Right lobe of liver (tissue), 4 donors: ENCODE measurements around the gene EVL.

Experiments
- CTCF ChIP-seq, 4 donors: fragments of 200-600 bp in 3 of 4; fragments of 450-650 bp in 1 of 4; IDR thresholded peaks; one replicate each; pipeline versions ENCODE4 v1.5.1 to v1.8.0; 2016 to 2022; ENCODE audit warnings: antibody characterized with exemption in 4 of 4, mild to moderate bottlenecking in 2 of 4
- POLR2A ChIP-seq: fragments of 450-650 bp; IDR thresholded peaks from one replicate; pipeline ENCODE4 v1.6.1; 2017; ENCODE audit warnings: antibody characterized with exemption, mild to moderate bottlenecking
- donor health status: DM: no; HTN: no; CAD: no.
- donor health status: DM: no; HTN: no; CAD: no.
- donor health status: DM: no; HTN: yes; CAD: no.

- TF ChIP-seq CTCF (IDR thresholded peaks at IDR 0.05) (no peak), POLR2A (no peak)
Measured at GRCh38 chr14:100041271-100041670, 24.0 kb upstream of the EVL start.
